Endodermal cell (in vitro differentiated cells): ENCODE results near the gene RECK. TPM values are rescaled to one million over a fixed set of nuclear protein-coding genes. Genes with fewer than 3 reads are reported as not detected.

Experiments used
- DNase-seq: peaks from one replicate; pipeline ENCODE4 v3.0.0-alpha.2; 2017
- H3K27ac ChIP-seq: 2 replicates; pipeline ENCODE4 v1.5.1; 2013; ENCODE audit warnings: mild to moderate bottlenecking, low read depth, low read length, moderate library complexity
- H3K27me3 ChIP-seq: 2 replicates; pipeline ENCODE4 v1.6.1; 2013; ENCODE audit warnings: mild to moderate bottlenecking, low read length, moderate library complexity; ENCODE audit not compliant: insufficient read depth, control insufficient read depth, poor library complexity, severe bottlenecking
- H3K36me3 ChIP-seq: 2 replicates; pipeline ENCODE4 v1.7.0; 2013; ENCODE audit warnings: mild to moderate bottlenecking, low read length, moderate library complexity; ENCODE audit not compliant: control insufficient read depth, insufficient read depth
- H3K4me1 ChIP-seq: one replicate; pipeline ENCODE4 v1.7.0; 2013; ENCODE audit warnings: low read length; ENCODE audit not compliant: control insufficient read depth, insufficient read depth
- H3K4me3 ChIP-seq: 2 replicates; pipeline ENCODE4 v1.5.1; 2013; ENCODE audit warnings: mild to moderate bottlenecking, low read length, moderate library complexity
- H3K9ac ChIP-seq: 2 replicates; pipeline ENCODE4 v1.6.1; 2013; ENCODE audit warnings: mild to moderate bottlenecking, low read length, moderate library complexity; ENCODE audit not compliant: poor library complexity, severe bottlenecking; ENCODE audit errors: extremely low read depth
- H3K9me3 ChIP-seq: 2 replicates; pipeline ENCODE4 v1.6.1; 2013; ENCODE audit warnings: mild to moderate bottlenecking, low read length, moderate library complexity; ENCODE audit not compliant: control insufficient read depth
- H3K27ac Mint-ChIP-seq: 2 replicates; pipeline ENCODE4 v1.8.0; 2020; ENCODE audit warnings: mixed read lengths
- H3K27me3 Mint-ChIP-seq: 2 replicates; pipeline ENCODE4 v1.8.0; 2021; ENCODE audit warnings: mild to moderate bottlenecking, mixed read lengths; ENCODE audit not compliant: insufficient read depth
- H3K36me3 Mint-ChIP-seq: 2 replicates; pipeline ENCODE4 v1.8.0; 2020; ENCODE audit warnings: low read depth, mixed read lengths
- H3K4me1 Mint-ChIP-seq: 2 replicates; pipeline ENCODE4 v1.8.0; 2020; ENCODE audit warnings: mixed read lengths
- H3K4me3 Mint-ChIP-seq: 2 replicates; pipeline ENCODE4 v1.8.0; 2020; ENCODE audit warnings: mild to moderate bottlenecking, moderate library complexity, mixed read lengths
- H3K9me3 Mint-ChIP-seq: 2 replicates; pipeline ENCODE4 v1.8.0; 2020; ENCODE audit warnings: mild to moderate bottlenecking, mixed read lengths
- WGBS, 2 experiments: methylation state at CpG; one replicate each; pipeline versions ENCODE4 v1.1.5 to v1.1.7; 2013; ENCODE audit warnings: missing lambda C conversion rate in 2 of 2, mixed read lengths in 1 of 2; ENCODE audit not compliant: insufficient coverage in 1 of 2, insufficient read length in 1 of 2; 5-methylcytosine and 5-hydroxymethylcytosine counted together
- total RNA-seq, 2 donors: library from RNA; stranded (reverse); fragmentation: NEBNext Ultra II Directional in 1 of 2; extraction: Animal tissue kit (Norgen Biotek cat#: 25700) in 1 of 2; gene quantifications; 2 replicates in 1 of 2; 3 replicates in 1 of 2; pipeline ENCODE4 v1.2.1, GENCODE V29; 2021
- TF ChIP-seq, protein P1 (sequence below): fragments of 200-600 bp; sonication (generic); conservative IDR thresholded peaks from 2 replicates; pipeline ENCODE4 v1.5.0; 2021; ENCODE audit warnings: antibody characterized with exemption, mild to moderate bottlenecking

The RECK gene
- total RNA-seq, 2 donors from 2014 or later = 11.5 to 16.1 TPM

DNA sequence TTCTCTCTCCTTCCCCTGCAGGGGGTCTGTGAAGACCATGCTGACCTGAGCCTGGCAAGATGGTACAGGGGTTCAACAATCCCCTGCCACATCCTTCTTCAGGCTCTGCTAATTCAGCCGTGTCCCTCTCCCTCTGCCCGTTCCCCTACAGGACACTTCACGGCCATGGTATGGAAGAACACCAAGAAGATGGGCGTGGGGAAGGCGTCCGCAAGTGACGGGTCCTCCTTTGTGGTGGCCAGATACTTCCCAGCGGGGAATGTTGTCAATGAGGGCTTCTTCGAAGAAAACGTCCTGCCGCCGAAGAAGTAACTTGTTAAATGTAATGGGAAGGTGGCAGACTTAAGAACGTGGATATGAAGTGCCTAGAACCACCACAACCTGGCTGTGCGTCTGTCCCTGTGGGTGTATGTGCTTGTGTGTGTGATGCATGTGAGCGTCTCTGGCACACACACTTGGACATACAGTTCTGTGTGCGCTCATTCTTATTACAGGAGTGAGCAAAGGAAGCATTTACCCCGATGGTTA lies 125.6 kb downstream of the RECK start:
- peak; percentile 61 for DNase-seq
- H3K4me3 Mint-ChIP-seq = no peak overlapping the region

DNA sequence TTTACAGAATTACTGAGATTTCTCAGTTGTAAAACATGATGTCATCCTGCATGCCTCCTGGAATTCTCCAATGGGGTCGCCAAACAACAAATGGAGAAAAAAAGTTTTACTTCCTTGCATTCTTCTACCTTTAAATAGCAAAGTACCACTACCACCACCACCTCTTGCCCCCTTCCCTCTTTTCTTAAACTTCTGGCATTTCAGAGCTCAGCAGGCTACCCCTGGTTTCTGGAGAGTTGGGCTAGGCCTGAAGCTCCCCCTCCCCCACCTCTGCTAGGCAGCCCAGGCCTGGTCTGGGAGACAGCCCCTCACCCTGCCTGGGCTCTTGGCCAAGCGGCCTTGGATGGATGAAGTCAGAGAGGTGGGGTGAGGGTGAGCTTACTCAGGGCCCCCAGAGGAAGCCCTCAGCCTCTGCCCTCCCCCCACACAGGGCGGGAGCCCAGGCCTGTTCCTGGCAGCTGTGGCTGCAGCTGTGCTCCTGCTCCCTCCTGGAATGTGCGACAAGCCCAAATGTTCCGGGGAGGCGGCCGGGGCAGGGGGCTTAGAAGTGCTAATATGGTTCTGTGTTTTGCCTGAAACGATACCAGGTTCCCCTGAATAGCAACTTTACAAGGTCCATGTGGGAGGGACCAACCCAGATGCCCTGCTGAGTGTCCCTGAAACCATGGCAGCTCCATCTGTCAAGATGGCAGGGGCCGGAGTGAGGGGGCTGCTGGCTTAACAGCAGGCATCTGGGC lies 126.5 kb downstream of the RECK start:
- H3K27me3 Mint-ChIP-seq = peaks cover 5% of the 10 kb centered on the region
- no peak overlapping the region for H3K4me3 Mint-ChIP-seq
- peaks cover 27% of the 10 kb centered on the region for H3K4me1 Mint-ChIP-seq
- H3K4me1 ChIP-seq = peaks cover 14% of the 10 kb centered on the region
- peaks cover 21% of the 10 kb centered on the region for H3K36me3 Mint-ChIP-seq
- H3K27me3 ChIP-seq = no peaks in the 10 kb centered on the region
- DNase-seq = peak; percentile 94
- peaks cover 16% of the 10 kb centered on the region for H3K36me3 ChIP-seq
- H3K27ac Mint-ChIP-seq = peak overlapping the region; percentile 97
- no peak overlapping the region for H3K4me3 ChIP-seq
- 51 to 71% methylated on average over 1 to 8 of the region's 9 CpGs for WGBS, 2 experiments
- peaks cover 9% of the 10 kb centered on the region for H3K9me3 ChIP-seq
- H3K9ac ChIP-seq = no peak overlapping the region
- H3K9me3 Mint-ChIP-seq = peaks cover 4% of the 10 kb centered on the region
- TF ChIP-seq, protein P1, sequence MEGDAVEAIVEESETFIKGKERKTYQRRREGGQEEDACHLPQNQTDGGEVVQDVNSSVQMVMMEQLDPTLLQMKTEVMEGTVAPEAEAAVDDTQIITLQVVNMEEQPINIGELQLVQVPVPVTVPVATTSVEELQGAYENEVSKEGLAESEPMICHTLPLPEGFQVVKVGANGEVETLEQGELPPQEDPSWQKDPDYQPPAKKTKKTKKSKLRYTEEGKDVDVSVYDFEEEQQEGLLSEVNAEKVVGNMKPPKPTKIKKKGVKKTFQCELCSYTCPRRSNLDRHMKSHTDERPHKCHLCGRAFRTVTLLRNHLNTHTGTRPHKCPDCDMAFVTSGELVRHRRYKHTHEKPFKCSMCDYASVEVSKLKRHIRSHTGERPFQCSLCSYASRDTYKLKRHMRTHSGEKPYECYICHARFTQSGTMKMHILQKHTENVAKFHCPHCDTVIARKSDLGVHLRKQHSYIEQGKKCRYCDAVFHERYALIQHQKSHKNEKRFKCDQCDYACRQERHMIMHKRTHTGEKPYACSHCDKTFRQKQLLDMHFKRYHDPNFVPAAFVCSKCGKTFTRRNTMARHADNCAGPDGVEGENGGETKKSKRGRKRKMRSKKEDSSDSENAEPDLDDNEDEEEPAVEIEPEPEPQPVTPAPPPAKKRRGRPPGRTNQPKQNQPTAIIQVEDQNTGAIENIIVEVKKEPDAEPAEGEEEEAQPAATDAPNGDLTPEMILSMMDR = no peak
- H3K27ac ChIP-seq = peak overlapping the region; percentile 77

More for the DNA sequence above, 125.6 kb downstream of the RECK start:
- Histone ChIP-seq H3K27ac (peak overlapping the region; percentile 6), H3K4me1 (peaks cover 14% of the 10 kb centered on the region), H3K27me3 (no peaks in the 10 kb centered on the region), H3K36me3 (peaks cover 20% of the 10 kb centered on the region), H3K9ac (no peak overlapping the region), H3K9me3 (peaks cover 18% of the 10 kb centered on the region), H3K4me3 (no peak overlapping the region)
- Mint-ChIP-seq H3K9me3 (peaks cover 14% of the 10 kb centered on the region), H3K4me1 (peaks cover 27% of the 10 kb centered on the region), H3K36me3 (peaks cover 27% of the 10 kb centered on the region), H3K27me3 (peaks cover 2% of the 10 kb centered on the region), H3K27ac (peak overlapping the region; percentile 72)
- TF ChIP-seq, protein P1 = no peak
- 84 to 90% methylated on average over 13 to 17 of the region's 17 CpGs for WGBS, 2 experiments

DNA sequence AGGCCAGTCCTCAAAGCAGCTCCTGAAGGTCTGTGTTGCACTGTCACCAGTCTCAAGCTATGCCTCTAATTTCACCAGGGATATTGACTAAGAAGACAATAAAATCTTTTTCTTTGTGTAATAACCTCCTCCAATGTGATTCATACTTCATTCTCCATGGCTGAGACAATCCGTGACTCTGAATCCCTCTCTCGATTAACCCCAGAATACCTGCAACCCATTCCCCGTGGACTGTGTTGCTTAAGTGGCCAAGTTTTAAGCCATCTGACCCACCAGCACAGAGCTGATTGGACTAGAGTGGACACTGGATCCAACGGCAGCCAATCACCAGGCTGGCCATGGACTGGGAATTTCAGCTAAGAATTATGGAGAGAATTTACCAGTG lies 127.1 kb downstream of the RECK start:
- Histone ChIP-seq H3K27ac (peak overlapping the region; percentile 77), H3K4me3 (no peak overlapping the region), H3K9me3 (peaks cover 5% of the 10 kb centered on the region), H3K4me1 (peaks cover 14% of the 10 kb centered on the region), H3K36me3 (peaks cover 12% of the 10 kb centered on the region), H3K9ac (no peak overlapping the region), H3K27me3 (no peaks in the 10 kb centered on the region)
- Mint-ChIP-seq H3K36me3 (peaks cover 16% of the 10 kb centered on the region), H3K27ac (peak overlapping the region; percentile 9), H3K4me1 (peaks cover 27% of the 10 kb centered on the region), H3K27me3 (peaks cover 5% of the 10 kb centered on the region), H3K9me3 (no peaks in the 10 kb centered on the region), H3K4me3 (no peak overlapping the region)
- TF ChIP-seq, protein P1 = no peak
- peak; percentile 58 for DNase-seq
- 80 to 89% methylated on average over 2 to 4 of the region's 4 CpGs for WGBS, 2 experiments
